ENCODE results near the gene ACYP1. TPM values are rescaled to one million over a fixed set of nuclear protein-coding genes. Genes with fewer than 3 reads are reported as not detected.

Gene ACYP1
- total and polyA plus RNA-seq, 2 donors (not counting 1 experiment from before 2014, with no cell fraction given) = 13.7 to 14.5 TPM

GRCh38 chr14:75088566-75089373 lies 24.9 kb upstream of the ACYP1 start:
- H3K27ac ChIP-seq (ENCODE audit: insufficient read depth, low read length) = no peak overlapping the region
- no peak overlapping the region for H2AFZ ChIP-seq (ENCODE audit: low read length)
- H3K4me2 ChIP-seq (ENCODE audit: extremely low read depth, insufficient read depth, low read length) = no peak overlapping the region
- no peaks in the 10 kb centered on the region for H3K27me3 ChIP-seq (ENCODE audit: control insufficient read depth, insufficient read depth, low read length)
- no peak overlapping the region for H3K9ac ChIP-seq (ENCODE audit: insufficient read depth, low read length)
- no peaks in the 10 kb centered on the region for H3K79me2 ChIP-seq (ENCODE audit: control insufficient read depth, insufficient read depth, low read length)
- H3K4me3 ChIP-seq (replicated peaks in 1 of 4; ENCODE audit: control extremely low read depth in 1 of 4, insufficient read depth in 1 of 4, low read depth in 3 of 4, low read length in 4 of 4) = no peak overlapping the region
- H3K9me3 ChIP-seq (ENCODE audit: control insufficient read depth, insufficient read depth, low read depth, low read length) = no peaks in the 10 kb centered on the region
- H3K36me3 ChIP-seq (ENCODE audit: control insufficient read depth, insufficient read depth, low read length) = peaks cover 6% of the 10 kb centered on the region
- TF ChIP-seq EZH2 (IDR thresholded peaks at IDR 0.05; ENCODE audit: low read length, missing control alignments) (no peak), CTCF (conservative IDR thresholded peaks at IDR 0.05 in 1 of 2, IDR thresholded peaks at IDR 0.05 in 1 of 2; ENCODE audit: low read depth in 1 of 2, low read length in 2 of 2) (peak; percentile 78 to 89)
- DNase-seq (ENCODE audit: low read depth in 2 of 2) = peak; percentile 36 to 70
- H3K4me1 ChIP-seq (ENCODE audit: control insufficient read depth, extremely low read depth, insufficient read depth, low read length) = no peaks in the 10 kb centered on the region
- no peaks in the 10 kb centered on the region for H4K20me1 ChIP-seq (ENCODE audit: control insufficient read depth, extremely low read depth, insufficient read depth, low read length)

GRCh38 chr14:75088153-75088552 lies 24.3 kb upstream of the ACYP1 start:
- H3K4me3 ChIP-seq (replicated peaks in 1 of 4; ENCODE audit: control extremely low read depth in 1 of 4, insufficient read depth in 1 of 4, low read depth in 3 of 4, low read length in 4 of 4) = no peak overlapping the region
- no peak overlapping the region for H3K4me2 ChIP-seq (ENCODE audit: extremely low read depth, insufficient read depth, low read length)
- TF ChIP-seq EZH2 (IDR thresholded peaks at IDR 0.05; ENCODE audit: low read length, missing control alignments) (no peak), CTCF (conservative IDR thresholded peaks at IDR 0.05 in 1 of 2, IDR thresholded peaks at IDR 0.05 in 1 of 2; ENCODE audit: low read depth in 1 of 2, low read length in 2 of 2) (no peak)
- no peaks in the 10 kb centered on the region for H4K20me1 ChIP-seq (ENCODE audit: control insufficient read depth, extremely low read depth, insufficient read depth, low read length)
- no peak overlapping the region for H2AFZ ChIP-seq (ENCODE audit: low read length)
- peaks cover 6% of the 10 kb centered on the region for H3K36me3 ChIP-seq (ENCODE audit: control insufficient read depth, insufficient read depth, low read length)
- no peaks in the 10 kb centered on the region for H3K9me3 ChIP-seq (ENCODE audit: control insufficient read depth, insufficient read depth, low read depth, low read length)
- no peak overlapping the region for H3K27ac ChIP-seq (ENCODE audit: insufficient read depth, low read length)
- H3K79me2 ChIP-seq (ENCODE audit: control insufficient read depth, insufficient read depth, low read length) = no peaks in the 10 kb centered on the region
- no peaks in the 10 kb centered on the region for H3K4me1 ChIP-seq (ENCODE audit: control insufficient read depth, extremely low read depth, insufficient read depth, low read length)
- H3K9ac ChIP-seq (ENCODE audit: insufficient read depth, low read length) = no peak overlapping the region
- DNase-seq (ENCODE audit: low read depth in 2 of 2) = no peak
- H3K27me3 ChIP-seq (ENCODE audit: control insufficient read depth, insufficient read depth, low read length) = no peaks in the 10 kb centered on the region

- no peaks in the 10 kb centered on the region for H4K20me1 ChIP-seq (ENCODE audit: control insufficient read depth, extremely low read depth, insufficient read depth, low read length)
- no peaks in the 10 kb centered on the region for H3K9me3 ChIP-seq (ENCODE audit: control insufficient read depth, insufficient read depth, low read depth, low read length)
- peaks cover 6% of the 10 kb centered on the region for H3K36me3 ChIP-seq (ENCODE audit: control insufficient read depth, insufficient read depth, low read length)
- no peak for DNase-seq (ENCODE audit: low read depth in 2 of 2)
- no peak for TF ChIP-seq CTCF (conservative IDR thresholded peaks at IDR 0.05 in 1 of 2, IDR thresholded peaks at IDR 0.05 in 1 of 2; ENCODE audit: low read depth in 1 of 2, low read length in 2 of 2)
- no peak for TF ChIP-seq EZH2 (IDR thresholded peaks at IDR 0.05; ENCODE audit: low read length, missing control alignments)
- H3K4me2 ChIP-seq (ENCODE audit: extremely low read depth, insufficient read depth, low read length) = no peak overlapping the region
- H3K27ac ChIP-seq (ENCODE audit: insufficient read depth, low read length) = no peak overlapping the region
- no peaks in the 10 kb centered on the region for H3K27me3 ChIP-seq (ENCODE audit: control insufficient read depth, insufficient read depth, low read length)
- H2AFZ ChIP-seq (ENCODE audit: low read length) = no peak overlapping the region
- H3K9ac ChIP-seq (ENCODE audit: insufficient read depth, low read length) = no peak overlapping the region
- no peaks in the 10 kb centered on the region for H3K79me2 ChIP-seq (ENCODE audit: control insufficient read depth, insufficient read depth, low read length)
- no peak overlapping the region for H3K4me3 ChIP-seq (replicated peaks in 1 of 4; ENCODE audit: control extremely low read depth in 1 of 4, insufficient read depth in 1 of 4, low read depth in 3 of 4, low read length in 4 of 4)
- H3K4me1 ChIP-seq (ENCODE audit: control insufficient read depth, extremely low read depth, insufficient read depth, low read length) = no peaks in the 10 kb centered on the region
Observed at GRCh38 chr14:75084513-75084912, 20.7 kb upstream of the ACYP1 start.

All from fibroblast of lung (primary cell).